GM19455 (cell line): ENCODE measurements around the gene OR7A17.

Source experiments
- ATAC-seq: cut with Tn5 transposase; IDR thresholded peaks from one replicate; pipeline ENCODE4 v1.9.1; 2021; ENCODE audit not compliant: unreplicated experiment

Gene OR7A17

DNA sequence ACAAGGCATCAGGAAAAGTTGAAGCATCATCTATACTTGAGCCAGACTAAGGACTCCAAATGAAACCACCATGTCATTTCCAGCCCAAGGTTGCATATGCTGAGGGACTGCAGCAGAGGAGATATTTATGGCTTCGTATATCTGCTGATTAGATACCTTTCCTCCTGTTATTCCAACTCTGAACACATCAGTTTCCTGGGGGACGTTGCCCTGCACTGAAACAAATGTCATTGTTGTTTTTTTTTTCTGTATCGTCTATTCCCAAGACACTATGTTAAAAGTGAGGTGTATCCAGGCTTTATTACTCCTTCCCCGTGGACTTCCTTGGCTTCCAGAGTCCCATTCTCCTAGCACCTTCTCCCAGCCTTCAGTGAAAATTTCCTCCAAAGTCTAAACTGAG is at the start of gene OR7A17:
OR7A17 (minus strand) TSS at position 101 of the 400 bp plus-strand sequence. CDS start 4,777 bp downstream, outside the sequence.
- no peak for ATAC-seq

DNA sequence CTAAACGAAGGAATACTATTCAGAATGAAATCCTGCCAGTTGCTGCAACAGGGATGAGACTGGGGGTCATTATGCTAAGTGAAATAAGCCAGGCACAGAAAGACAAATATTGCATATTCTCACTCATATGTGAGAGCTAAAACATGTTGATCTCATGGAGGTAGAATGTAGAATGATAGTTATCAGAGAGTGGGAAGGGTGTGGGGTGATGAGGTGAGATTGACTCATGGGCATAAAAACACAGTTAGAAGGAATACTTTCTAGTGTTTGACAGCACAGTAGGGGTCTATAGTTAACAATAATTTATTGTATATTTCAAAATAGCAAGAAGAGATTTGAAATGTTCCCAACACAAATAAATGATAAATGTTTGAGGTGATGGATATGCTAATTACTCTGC is 47.6 kb upstream of the OR7A17 start:
- ATAC-seq, result no peak

DNA sequence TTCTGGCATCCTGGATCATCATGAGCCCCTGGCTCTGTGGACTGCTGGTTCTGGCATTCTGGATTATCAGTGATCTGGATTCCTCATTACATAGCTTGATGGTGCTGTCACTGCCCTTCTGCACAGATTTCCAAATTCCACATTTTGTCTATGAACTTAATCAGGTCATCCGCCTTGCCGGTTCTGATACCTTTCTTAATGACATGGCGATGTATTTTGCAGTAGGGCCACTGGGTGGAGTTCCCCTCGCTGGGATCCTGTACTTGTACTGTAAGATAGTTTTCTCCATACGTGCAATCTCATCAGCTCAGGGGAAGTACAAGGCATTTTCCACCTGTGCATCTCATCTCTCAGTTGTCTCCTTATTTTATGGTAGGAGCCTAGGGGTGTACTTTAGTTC is 30.9 kb upstream of the OR7A17 start:
- ATAC-seq, result no peak

DNA sequence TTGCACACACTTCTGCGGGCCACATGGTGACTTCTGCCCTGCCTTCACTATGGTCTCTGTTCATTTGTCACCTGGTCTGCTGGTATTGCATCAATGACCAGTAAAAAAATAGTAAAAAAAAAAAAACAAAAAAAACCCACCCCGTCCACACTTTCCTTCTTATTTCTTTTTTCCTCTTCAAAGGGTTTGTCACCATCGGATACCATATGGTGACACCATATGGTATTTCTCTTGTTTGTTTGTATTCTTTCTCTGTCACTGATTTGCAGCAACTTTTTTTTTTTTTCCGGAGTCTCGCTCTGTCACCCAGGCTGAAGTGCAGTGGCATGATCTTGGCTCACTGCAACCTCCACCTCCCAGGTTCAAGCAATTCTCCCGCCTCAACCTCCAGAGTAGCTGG is 29.2 kb upstream of the OR7A17 start:
- ATAC-seq, result no peak

DNA sequence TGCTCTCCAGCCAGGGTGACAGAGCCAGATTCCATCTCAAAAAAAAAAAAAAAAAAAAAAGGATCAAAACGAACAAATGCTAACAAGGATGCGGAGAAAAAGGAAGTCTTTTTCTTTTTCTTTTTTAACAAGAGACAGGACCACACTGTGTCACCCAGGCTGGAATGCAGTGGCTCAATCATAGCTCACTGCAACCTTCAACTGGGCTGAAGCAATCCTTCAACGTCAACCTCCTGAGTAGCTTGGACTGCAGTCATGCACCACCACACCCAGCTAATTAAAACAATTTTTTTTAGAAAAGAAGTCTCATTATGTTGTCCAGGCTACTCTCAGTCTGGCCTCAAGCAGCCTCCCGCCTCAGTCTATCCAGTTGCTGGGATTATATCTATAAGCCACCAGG is 20.8 kb upstream of the OR7A17 start:
- ATAC-seq, result no peak

DNA sequence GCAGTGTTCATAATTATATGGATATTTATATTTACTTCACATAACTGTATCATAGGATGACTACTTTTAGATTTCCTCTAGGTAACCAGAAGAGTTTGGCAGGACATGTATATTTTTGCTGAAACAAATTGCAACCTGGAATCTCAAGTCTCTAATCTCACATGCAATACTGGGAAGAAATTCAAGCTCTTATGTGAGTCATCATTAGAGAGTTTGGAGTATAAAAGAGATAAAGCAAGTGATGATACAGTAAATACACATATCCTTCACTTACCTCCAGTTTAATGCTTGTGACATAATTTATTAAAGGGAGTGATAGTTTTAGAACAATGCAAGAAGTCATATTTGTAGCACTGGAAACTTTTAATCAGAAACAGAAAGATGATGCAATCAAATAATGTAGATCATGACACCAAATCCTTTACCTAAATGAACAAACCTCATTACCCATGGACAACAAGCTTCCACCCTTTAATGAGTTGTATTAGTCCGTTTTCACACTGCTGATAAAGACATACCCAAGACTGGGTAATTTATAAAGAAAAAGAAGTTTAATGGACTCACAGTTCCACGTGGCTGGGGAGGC is 15.8 kb upstream of the OR7A17 start:
- ATAC-seq, result no peak

DNA sequence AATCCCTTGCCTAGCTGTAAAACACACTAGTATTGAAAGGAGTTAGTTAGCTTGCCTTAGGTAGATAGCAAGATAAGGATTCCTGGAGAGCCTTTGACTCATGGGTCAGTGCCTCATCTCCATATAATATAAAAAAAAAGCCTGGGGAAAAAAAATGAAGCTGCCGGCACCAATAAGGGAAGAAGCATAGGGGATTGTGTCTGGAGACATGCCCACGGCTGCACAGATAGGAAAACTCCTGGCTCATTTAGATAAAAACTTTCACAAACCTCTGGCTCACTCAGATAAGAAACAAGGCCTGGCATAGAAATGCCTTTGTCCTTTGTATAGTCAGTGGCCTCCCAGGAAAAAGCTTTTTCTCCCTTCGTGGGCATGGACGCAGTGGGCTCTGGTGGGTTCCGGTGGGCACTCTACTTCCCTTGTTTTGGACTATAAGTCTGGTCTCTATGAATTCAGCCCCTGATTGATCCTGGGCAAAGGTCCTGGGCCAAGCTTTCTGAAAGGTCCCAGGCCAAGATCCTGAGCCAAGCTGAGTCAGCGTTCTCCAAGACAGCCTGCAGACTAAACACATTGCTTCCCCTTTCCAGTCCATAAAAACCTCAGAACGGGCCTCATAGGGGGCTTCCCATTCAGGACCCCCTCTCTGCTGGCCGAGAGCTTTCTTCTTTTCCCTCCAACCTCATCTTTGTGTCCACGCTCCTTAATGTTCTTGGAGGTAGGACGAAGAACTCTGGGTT is 4.9 kb upstream of the OR7A17 start:
- no peak for ATAC-seq

DNA sequence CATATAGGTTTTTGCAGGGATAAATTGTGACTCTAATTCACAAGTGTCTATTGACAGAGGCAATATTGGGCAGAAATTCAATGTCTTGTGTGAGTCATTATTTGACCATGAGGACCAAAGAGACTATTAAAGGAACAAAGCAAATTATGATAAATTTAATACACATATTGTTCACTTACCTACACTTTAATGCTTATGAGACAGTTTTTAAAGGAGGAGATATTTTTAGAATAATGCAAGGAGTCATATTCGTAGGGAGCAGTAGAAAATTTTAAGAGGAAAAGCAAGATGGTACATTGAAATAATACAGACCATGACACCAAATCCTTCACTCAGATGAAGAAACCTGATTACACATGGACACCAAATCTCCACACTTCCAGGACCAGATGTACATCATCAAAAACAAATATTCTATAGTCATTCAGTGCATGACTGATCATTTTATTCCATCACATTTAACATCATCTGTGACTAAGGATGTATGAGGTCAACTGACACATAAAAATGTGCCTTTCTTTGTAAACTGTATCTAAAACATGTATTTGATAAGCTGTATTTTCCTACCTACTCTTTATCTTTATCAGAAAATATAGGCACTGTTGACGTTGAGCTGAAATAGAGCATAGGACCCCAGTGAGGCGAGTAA is 4.2 kb upstream of the OR7A17 start:
- no peak for ATAC-seq

DNA sequence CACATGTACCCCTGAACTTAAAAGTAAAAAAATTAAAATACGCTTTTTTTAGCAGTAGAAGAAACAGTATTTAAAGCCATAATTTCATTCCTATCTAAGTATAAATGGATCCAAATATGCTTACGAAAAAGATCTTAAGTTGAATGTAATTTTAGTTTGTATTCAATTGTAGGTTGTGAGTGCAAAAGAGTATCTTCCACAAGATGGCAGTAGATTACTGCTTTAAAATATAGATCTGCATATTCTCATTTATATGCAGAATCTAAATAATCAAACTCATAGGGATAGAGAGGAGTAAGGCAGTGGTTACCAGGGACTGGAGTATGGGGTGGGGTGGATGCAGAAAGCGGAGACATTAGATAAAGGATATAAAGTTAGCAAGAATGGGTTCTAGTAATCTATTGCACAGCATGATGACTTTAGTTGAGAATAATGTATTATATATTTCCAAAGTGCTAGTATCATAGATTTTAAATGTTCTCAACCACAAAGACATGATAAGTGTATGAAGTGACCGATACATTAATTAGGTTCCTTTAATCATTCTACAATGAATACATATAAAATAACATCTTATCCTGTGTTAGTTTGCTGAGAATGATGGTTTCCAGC is 14.2 kb downstream of the OR7A17 start:
- no peak for ATAC-seq

DNA sequence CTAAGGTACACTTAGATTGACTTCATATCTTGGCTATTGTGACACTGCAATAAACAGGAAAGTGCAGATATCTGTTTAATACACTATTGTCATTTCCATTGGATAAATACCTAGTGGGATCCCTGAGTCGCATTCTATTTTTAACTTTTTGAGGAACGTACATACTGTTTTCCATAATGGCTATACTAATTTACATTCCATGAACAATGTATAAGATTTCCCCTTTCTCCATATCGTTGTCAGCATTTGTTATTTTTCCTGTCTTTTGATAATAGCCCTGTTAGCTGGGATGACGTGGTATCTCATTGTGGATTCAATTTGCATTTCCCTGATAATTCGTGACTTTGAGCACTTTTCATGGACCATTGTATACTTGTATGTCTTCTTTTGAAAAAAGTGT is 17.4 kb downstream of the OR7A17 start:
- ATAC-seq, result no peak

DNA sequence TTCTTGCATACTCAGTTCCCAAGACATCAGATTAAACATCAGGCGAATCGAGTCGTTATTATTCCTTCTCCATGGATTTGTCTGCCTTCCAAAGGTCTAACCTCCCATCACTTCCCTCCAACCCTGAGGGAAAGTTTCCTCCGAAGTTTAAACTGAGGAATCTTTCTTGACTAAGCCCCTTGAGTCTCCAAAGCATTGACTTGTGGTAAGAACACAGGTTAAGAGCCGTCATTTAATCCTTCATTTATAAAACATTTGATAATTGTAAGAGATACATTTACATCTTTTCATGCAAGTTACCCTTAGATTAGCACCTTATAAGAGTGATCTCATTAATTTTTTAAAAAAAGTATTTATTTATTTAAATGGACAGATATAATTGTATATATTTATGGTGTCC is 37.1 kb downstream of the OR7A17 start, which contains the start of gene OR7A10:
OR7A10 (minus strand) TSS at position 101 of the 400 bp plus-strand sequence. CDS start 7,045 bp downstream, outside the sequence.
- no peak for ATAC-seq

DNA sequence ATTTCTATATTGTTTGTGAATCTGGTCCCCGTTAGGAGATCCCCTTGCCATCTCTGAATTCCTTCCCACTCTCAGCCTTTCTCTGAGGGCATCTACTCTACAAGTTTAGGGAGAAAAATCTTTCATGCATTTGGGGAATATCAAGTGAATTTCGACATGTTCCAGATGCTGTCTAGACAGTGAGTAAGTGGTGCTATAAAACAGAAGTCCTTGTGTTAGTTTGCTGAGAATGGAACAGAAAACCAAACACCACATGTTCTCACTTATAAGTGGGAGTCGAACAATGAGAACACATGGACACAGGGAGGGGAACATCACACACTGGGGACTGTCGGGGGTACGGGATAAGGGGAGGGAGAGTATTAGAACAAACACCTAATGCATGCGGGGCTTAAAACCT is 42.4 kb downstream of the OR7A17 start:
- no peak for ATAC-seq

DNA sequence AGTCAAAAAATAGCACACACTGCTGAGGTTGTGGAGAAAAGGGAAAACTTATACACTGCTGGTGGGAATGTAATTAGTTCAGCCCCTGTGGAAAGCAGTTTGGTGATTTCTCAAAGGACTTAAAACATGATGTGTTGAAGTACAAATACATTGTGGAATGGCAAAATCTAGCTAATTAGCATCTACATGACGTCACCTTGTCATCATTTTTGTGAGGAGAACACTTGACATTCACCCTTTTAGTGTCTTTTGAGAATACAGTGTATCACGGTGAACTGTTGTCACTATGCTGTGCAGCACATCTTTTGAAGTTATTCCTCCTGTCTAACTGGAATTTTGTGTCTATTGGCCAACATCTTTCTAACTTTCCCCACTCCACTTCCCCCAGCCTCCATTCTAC is 42.8 kb downstream of the OR7A17 start:
- ATAC-seq, result no peak

DNA sequence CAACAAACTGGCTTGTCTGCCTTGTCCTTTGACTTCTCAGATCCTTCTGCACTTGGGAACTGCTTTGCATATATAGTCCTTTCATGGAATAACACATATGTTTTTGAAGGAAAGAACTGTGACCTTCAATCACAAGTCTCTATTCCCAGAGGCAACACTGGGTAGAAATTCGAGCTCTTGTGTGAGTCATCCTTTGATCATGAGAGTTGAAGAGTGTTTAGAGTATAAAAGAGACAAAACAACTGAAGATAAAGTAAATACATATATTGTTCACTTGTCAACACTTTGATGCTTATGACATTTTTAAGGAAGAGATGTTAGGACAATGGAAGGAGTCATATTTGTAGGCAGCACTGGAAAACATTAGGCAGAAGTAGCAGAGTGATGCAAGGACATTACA is 45.7 kb downstream of the OR7A17 start:
- ATAC-seq, result no peak

DNA sequence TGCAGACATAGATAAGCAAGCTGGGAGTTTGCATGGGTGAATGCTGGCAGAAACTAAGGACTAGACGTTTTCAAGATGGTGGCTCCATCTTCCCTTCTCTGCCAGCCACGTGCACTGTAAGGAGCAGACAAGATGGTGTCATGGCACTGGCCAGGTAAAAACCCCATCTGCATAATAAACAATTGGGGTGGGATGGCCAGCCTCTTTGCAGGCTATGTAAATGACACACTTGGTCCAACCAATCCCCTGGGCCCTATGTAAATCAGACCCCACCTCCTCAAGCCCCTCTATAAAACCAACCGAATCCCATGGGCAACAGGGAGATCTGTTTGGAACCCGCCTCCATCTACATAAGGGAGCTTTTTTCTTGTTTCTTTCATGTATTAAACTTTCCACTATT is 48.5 kb downstream of the OR7A17 start:
- no peak for ATAC-seq

DNA sequence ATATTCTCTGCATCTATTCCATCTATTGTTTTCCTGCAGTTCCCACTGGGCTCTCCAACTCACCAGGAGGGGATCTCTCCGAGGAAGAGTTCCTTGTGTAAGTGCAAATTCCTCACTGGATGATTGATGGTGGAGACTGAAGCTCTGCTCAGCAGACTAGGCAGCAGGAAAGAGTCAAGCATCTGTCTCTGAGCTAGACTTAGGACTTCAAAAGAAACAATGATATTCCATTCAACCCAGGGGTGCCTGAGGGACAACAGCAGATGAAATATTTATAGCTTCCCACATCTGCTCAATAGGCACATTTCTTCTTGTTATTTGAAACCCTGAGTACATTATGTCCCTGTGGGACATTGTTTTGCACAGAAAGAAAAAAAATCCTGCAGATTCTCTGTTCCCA is 50.9 kb downstream of the OR7A17 start, which contains the start of the genes OR7A5 and OR7C1:
OR7A5 (minus strand) TSS at position 175 of the 400 bp plus-strand sequence. CDS start 6,944 bp downstream, outside the sequence.
OR7C1 (minus strand) TSS at position 175 of the 400 bp plus-strand sequence. CDS start 35,049 bp downstream, outside the sequence.
- ATAC-seq, result no peak

DNA sequence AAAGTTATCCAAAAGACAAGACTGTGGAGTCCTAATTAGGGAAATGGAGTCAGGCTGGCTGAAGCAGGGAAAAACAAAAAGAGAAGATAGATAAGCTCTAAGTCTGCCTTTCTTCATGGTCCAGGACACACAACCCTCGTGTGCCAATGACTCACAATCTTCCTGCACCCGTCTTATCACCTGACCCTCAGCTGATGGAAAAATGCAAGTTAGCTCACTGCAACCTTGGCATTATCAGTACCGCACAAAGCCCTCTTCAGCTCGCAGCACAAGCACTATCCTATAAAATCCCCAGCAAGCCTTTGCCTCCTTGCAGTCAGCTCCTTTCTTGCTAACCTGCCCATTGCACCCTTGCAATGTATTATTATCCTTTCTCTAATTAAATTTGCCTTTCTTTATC is 55.2 kb downstream of the OR7A17 start:
- no peak for ATAC-seq
